C4-2B (cell line): ENCODE results near the gene KIF6.

ENCODE experiments used
- ZFX ChIP-seq: fragments of 450-650 bp; IDR thresholded peaks from 2 replicates; pipeline ENCODE4 v1.6.1; 2017
- TF ChIP-seq, protein P1 (sequence below): fragments of 450-650 bp; conservative IDR thresholded peaks from 2 replicates; pipeline ENCODE4 v1.5.1; 2017; ENCODE audit warnings: mild to moderate bottlenecking

DNA sequence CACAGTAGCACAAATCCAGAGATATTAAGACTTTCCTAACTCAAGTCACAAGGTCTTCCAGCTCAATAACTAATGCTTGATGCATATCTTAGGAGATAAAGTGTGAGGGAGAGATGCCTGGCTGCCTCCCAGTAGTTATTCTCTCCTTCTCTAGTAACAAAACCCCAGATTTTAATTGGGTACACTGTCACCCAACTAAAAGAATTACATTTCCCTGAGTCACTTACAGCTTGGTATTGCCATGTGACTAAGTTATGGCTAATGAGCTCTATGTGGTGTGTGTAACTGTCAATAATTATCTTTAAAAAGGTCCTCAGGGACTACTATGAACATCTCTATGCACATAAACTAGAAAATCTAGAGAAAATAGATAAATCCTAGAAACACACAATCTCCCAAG is 32.0 kb downstream of the KIF6 start:
- TF ChIP-seq, protein P1, sequence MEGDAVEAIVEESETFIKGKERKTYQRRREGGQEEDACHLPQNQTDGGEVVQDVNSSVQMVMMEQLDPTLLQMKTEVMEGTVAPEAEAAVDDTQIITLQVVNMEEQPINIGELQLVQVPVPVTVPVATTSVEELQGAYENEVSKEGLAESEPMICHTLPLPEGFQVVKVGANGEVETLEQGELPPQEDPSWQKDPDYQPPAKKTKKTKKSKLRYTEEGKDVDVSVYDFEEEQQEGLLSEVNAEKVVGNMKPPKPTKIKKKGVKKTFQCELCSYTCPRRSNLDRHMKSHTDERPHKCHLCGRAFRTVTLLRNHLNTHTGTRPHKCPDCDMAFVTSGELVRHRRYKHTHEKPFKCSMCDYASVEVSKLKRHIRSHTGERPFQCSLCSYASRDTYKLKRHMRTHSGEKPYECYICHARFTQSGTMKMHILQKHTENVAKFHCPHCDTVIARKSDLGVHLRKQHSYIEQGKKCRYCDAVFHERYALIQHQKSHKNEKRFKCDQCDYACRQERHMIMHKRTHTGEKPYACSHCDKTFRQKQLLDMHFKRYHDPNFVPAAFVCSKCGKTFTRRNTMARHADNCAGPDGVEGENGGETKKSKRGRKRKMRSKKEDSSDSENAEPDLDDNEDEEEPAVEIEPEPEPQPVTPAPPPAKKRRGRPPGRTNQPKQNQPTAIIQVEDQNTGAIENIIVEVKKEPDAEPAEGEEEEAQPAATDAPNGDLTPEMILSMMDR = no peak
- no peak for TF ChIP-seq ZFX
